Karpas-422 (cell line): Measurements from ENCODE around the gene CRIP2. TPM values are rescaled to one million over a fixed set of nuclear protein-coding genes. Genes with fewer than 3 reads are reported as not detected.

Experiments used
- DNase-seq: peaks from one replicate; pipeline ENCODE4 v3.0.0-alpha.2; 2015
- H2AFZ ChIP-seq: fragments of 200-600 bp; sonication (generic); 2 replicates; pipeline ENCODE4 v1.6.1; 2014; ENCODE audit warnings: antibody characterized with exemption, low read length, mixed read lengths
- H3K27ac ChIP-seq: fragments of 200-600 bp; sonication (generic); 2 replicates; pipeline ENCODE4 v1.5.1; 2014; ENCODE audit warnings: mild to moderate bottlenecking, low read length, moderate library complexity
- H3K27me3 ChIP-seq: fragments of 200-600 bp; sonication (generic); 2 replicates; pipeline ENCODE4 v1.6.1; 2014; ENCODE audit warnings: low read length, mixed read lengths
- H3K36me3 ChIP-seq: fragments of 200-600 bp; sonication (generic); 2 replicates; pipeline ENCODE4 v1.6.1; 2014; ENCODE audit warnings: low read length, mixed read lengths; ENCODE audit not compliant: insufficient read depth
- H3K4me1 ChIP-seq: fragments of 200-600 bp; sonication (generic); 2 replicates; pipeline ENCODE4 v1.6.1; 2014; ENCODE audit warnings: mild to moderate bottlenecking, low read length, mixed read lengths
- H3K4me2 ChIP-seq: fragments of 200-600 bp; sonication (generic); 2 replicates; pipeline ENCODE4 v1.6.1; 2014; ENCODE audit warnings: low read length, low read depth, mild to moderate bottlenecking; ENCODE audit not compliant: poor library complexity, severe bottlenecking
- H3K4me3 ChIP-seq: fragments of 200-600 bp; sonication (generic); 2 replicates; pipeline ENCODE4 v1.5.1; 2014; ENCODE audit warnings: mild to moderate bottlenecking, antibody characterized with exemption, low read length, mixed read lengths
- H3K79me2 ChIP-seq: fragments of 200-600 bp; sonication (generic); 2 replicates; pipeline ENCODE4 v1.6.1; 2014; ENCODE audit warnings: mild to moderate bottlenecking, low read length, mixed read lengths
- H3K9ac ChIP-seq: fragments of 200-600 bp; sonication (generic); 2 replicates; pipeline ENCODE4 v1.6.0; 2014; ENCODE audit warnings: low read length
- H3K9me2 ChIP-seq: fragments of 200-600 bp; sonication (generic), shearing (Covaris generic); replicated peaks from 2 replicates; pipeline ENCODE4 v1.6.0; 2014; ENCODE audit warnings: mild to moderate bottlenecking, low read length, moderate library complexity; ENCODE audit not compliant: insufficient read depth
- H3K9me3 ChIP-seq: fragments of 300-700, 200-600 bp; sonication (generic); 2 replicates; pipeline ENCODE4 v1.6.1; 2014; ENCODE audit warnings: low read length, mixed read lengths
- H4K20me1 ChIP-seq: fragments of 200-600 bp; sonication (generic); 2 replicates; pipeline ENCODE4 v1.6.1; 2014; ENCODE audit warnings: mild to moderate bottlenecking, antibody characterized with exemption, low read length, low read depth; ENCODE audit not compliant: insufficient read depth
- total RNA-seq: library from RNA; depleted of rRNA; stranded (reverse); fragments of >200 nt; shearing (Covaris generic); gene quantifications from 2 replicates; pipeline ENCODE4 v1.2.3, GENCODE V29; 2014; ENCODE audit warnings: low replicate concordance

CRIP2 gene
- total RNA-seq, 1 experiment from 2014 or later = 0.45 TPM

- H2AFZ ChIP-seq = no peak overlapping the region
- no peaks in the 10 kb centered on the region for H3K27me3 ChIP-seq
- H3K9me2 ChIP-seq = no peaks in the 10 kb centered on the region
- no peak overlapping the region for H3K27ac ChIP-seq
- H3K36me3 ChIP-seq = peaks cover 43% of the 10 kb centered on the region
- H4K20me1 ChIP-seq = peaks cover 41% of the 10 kb centered on the region
- DNase-seq = no peak
- H3K4me1 ChIP-seq = no peaks in the 10 kb centered on the region
- no peak overlapping the region for H3K4me2 ChIP-seq
- peaks cover 9% of the 10 kb centered on the region for H3K79me2 ChIP-seq
- no peak overlapping the region for H3K9ac ChIP-seq
- no peaks in the 10 kb centered on the region for H3K9me3 ChIP-seq
- no peak overlapping the region for H3K4me3 ChIP-seq
Observed at GRCh38 chr14:105453847-105454246, 20.8 kb upstream of the CRIP2 start.

- Histone ChIP-seq H3K9ac (no peak overlapping the region), H3K27me3 (no peaks in the 10 kb centered on the region), H4K20me1 (peaks cover 28% of the 10 kb centered on the region), H3K36me3 (peaks cover 32% of the 10 kb centered on the region), H3K4me1 (no peaks in the 10 kb centered on the region), H3K9me2 (no peaks in the 10 kb centered on the region), H3K79me2 (no peaks in the 10 kb centered on the region), H3K4me3 (no peak overlapping the region), H3K9me3 (no peaks in the 10 kb centered on the region), H2AFZ (no peak overlapping the region), H3K27ac (no peak overlapping the region), H3K4me2 (no peak overlapping the region)
- no peak for DNase-seq
Observed at GRCh38 chr14:105455086-105455640, 19.5 kb upstream of the CRIP2 start.

GRCh38 chr14:105455766-105456660 is 18.6 kb upstream of the CRIP2 start:
- peaks cover 24% of the 10 kb centered on the region for H3K36me3 ChIP-seq
- no peaks in the 10 kb centered on the region for H3K4me1 ChIP-seq
- H3K27me3 ChIP-seq = no peaks in the 10 kb centered on the region
- H3K4me2 ChIP-seq = no peak overlapping the region
- H3K4me3 ChIP-seq = no peak overlapping the region
- no peak overlapping the region for H2AFZ ChIP-seq
- H3K27ac ChIP-seq = no peak overlapping the region
- no peak for DNase-seq
- H3K9me3 ChIP-seq = no peaks in the 10 kb centered on the region
- peaks cover 22% of the 10 kb centered on the region for H4K20me1 ChIP-seq
- H3K9me2 ChIP-seq = no peaks in the 10 kb centered on the region
- H3K9ac ChIP-seq = no peak overlapping the region
- no peaks in the 10 kb centered on the region for H3K79me2 ChIP-seq

GRCh38 chr14:105456736-105457617 is 17.6 kb upstream of the CRIP2 start:
- DNase-seq = no peak
- H4K20me1 ChIP-seq = peaks cover 24% of the 10 kb centered on the region
- H3K9ac ChIP-seq = no peak overlapping the region
- H3K27ac ChIP-seq = no peak overlapping the region
- no peaks in the 10 kb centered on the region for H3K4me1 ChIP-seq
- peaks cover 25% of the 10 kb centered on the region; the same call in 1 of the 2 replicates for H3K36me3 ChIP-seq
- H3K79me2 ChIP-seq = no peaks in the 10 kb centered on the region
- H2AFZ ChIP-seq = no peak overlapping the region
- no peak overlapping the region for H3K4me3 ChIP-seq
- H3K9me2 ChIP-seq = no peaks in the 10 kb centered on the region
- no peak overlapping the region for H3K4me2 ChIP-seq
- H3K27me3 ChIP-seq = no peaks in the 10 kb centered on the region
- no peaks in the 10 kb centered on the region for H3K9me3 ChIP-seq

- peaks cover 16% of the 10 kb centered on the region; the same call in 1 of the 2 replicates for H3K36me3 ChIP-seq
- peaks cover 19% of the 10 kb centered on the region; the same call in 1 of the 2 replicates for H4K20me1 ChIP-seq
- no peaks in the 10 kb centered on the region for H3K9me2 ChIP-seq
- H3K79me2 ChIP-seq = no peaks in the 10 kb centered on the region
- no peak overlapping the region for H3K4me2 ChIP-seq
- H2AFZ ChIP-seq = no peak overlapping the region
- no peaks in the 10 kb centered on the region for H3K9me3 ChIP-seq
- no peak for DNase-seq
- H3K9ac ChIP-seq = no peak overlapping the region
- no peak overlapping the region for H3K27ac ChIP-seq
- H3K4me3 ChIP-seq = no peak overlapping the region
- H3K27me3 ChIP-seq = no peaks in the 10 kb centered on the region
- H3K4me1 ChIP-seq = no peaks in the 10 kb centered on the region
Observed at GRCh38 chr14:105458010-105458409, 16.6 kb upstream of the CRIP2 start.

- Histone ChIP-seq H3K4me1 (no peaks in the 10 kb centered on the region), H4K20me1 (peaks cover 19% of the 10 kb centered on the region; the same call in 1 of the 2 replicates), H3K9me3 (no peaks in the 10 kb centered on the region), H3K4me3 (no peak overlapping the region), H2AFZ (no peak overlapping the region), H3K4me2 (no peak overlapping the region), H3K27ac (no peak overlapping the region), H3K27me3 (no peaks in the 10 kb centered on the region), H3K79me2 (no peaks in the 10 kb centered on the region), H3K9ac (no peak overlapping the region), H3K9me2 (no peaks in the 10 kb centered on the region), H3K36me3 (peaks cover 18% of the 10 kb centered on the region)
- no peak for DNase-seq
Observed at GRCh38 chr14:105458571-105458970, 16.1 kb upstream of the CRIP2 start.

GRCh38 chr14:105460116-105460515 is 14.5 kb upstream of the CRIP2 start:
- Histone ChIP-seq H3K4me1 (no peaks in the 10 kb centered on the region), H3K36me3 (peaks cover 18% of the 10 kb centered on the region), H4K20me1 (peaks cover 19% of the 10 kb centered on the region; the same call in 1 of the 2 replicates), H3K79me2 (no peaks in the 10 kb centered on the region), H3K9me2 (no peaks in the 10 kb centered on the region), H3K9ac (no peak overlapping the region), H3K27me3 (no peaks in the 10 kb centered on the region), H3K4me2 (no peak overlapping the region), H3K27ac (no peak overlapping the region), H2AFZ (no peak overlapping the region), H3K4me3 (no peak overlapping the region), H3K9me3 (no peaks in the 10 kb centered on the region)
- no peak for DNase-seq

- H3K4me1 ChIP-seq = no peaks in the 10 kb centered on the region
Observed at GRCh38 chr14:105460616-105461015, 14.0 kb upstream of the CRIP2 start.

More at GRCh38 chr14:105460616-105461015, 14.0 kb upstream of the CRIP2 start:
- peaks cover 18% of the 10 kb centered on the region; the same call in 1 of the 2 replicates for H4K20me1 ChIP-seq
- H3K9me2 ChIP-seq = no peaks in the 10 kb centered on the region
- DNase-seq = no peak
- H2AFZ ChIP-seq = no peak overlapping the region
- no peaks in the 10 kb centered on the region for H3K79me2 ChIP-seq
- no peak overlapping the region for H3K9ac ChIP-seq
- no peaks in the 10 kb centered on the region for H3K27me3 ChIP-seq
- no peak overlapping the region for H3K4me2 ChIP-seq
- H3K27ac ChIP-seq = no peak overlapping the region
- H3K9me3 ChIP-seq = no peaks in the 10 kb centered on the region
- peaks cover 18% of the 10 kb centered on the region for H3K36me3 ChIP-seq
- no peak overlapping the region for H3K4me3 ChIP-seq
